Retinal pigment epithelial cell (primary cell): ENCODE data around the gene TRABD2A.

Source experiments
- DNase-seq: peaks from one replicate; pipeline ENCODE4 v3.0.0-alpha.2; 2010; ENCODE audit warnings: low read depth
- H3K4me3 ChIP-seq: 2 replicates; pipeline ENCODE4 v1.5.1; 2011; ENCODE audit warnings: mild to moderate bottlenecking, low read length, control low read depth, moderate library complexity
- TF ChIP-seq, protein P1 (sequence below): conservative IDR thresholded peaks from 2 replicates; pipeline ENCODE4 v1.5.1; 2011; ENCODE audit warnings: low read depth, low read length, control low read depth, inconsistent platforms

Gene TRABD2A

DNA sequence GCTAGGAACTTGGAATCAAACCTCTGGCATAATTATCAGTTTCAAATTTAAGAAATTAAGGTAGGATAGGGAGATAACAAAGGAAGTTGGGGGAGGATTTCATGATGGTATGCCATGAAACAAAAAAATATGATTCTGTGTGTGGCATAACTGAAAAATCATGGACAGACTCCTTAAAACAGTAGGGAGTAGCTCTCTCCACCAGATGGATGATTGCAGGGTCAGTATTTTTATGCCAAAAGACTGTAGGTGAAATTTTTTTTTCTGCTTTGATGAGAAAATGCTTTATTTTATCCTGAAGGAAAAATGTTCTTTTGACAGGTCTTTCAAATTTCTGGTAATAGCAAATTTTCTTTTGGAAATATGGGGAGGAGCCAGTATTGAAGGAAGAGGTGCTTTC is 94.3 kb downstream of the TRABD2A start:
- no peak for DNase-seq
- H3K4me3 ChIP-seq = no peak overlapping the region
- TF ChIP-seq, protein P1, sequence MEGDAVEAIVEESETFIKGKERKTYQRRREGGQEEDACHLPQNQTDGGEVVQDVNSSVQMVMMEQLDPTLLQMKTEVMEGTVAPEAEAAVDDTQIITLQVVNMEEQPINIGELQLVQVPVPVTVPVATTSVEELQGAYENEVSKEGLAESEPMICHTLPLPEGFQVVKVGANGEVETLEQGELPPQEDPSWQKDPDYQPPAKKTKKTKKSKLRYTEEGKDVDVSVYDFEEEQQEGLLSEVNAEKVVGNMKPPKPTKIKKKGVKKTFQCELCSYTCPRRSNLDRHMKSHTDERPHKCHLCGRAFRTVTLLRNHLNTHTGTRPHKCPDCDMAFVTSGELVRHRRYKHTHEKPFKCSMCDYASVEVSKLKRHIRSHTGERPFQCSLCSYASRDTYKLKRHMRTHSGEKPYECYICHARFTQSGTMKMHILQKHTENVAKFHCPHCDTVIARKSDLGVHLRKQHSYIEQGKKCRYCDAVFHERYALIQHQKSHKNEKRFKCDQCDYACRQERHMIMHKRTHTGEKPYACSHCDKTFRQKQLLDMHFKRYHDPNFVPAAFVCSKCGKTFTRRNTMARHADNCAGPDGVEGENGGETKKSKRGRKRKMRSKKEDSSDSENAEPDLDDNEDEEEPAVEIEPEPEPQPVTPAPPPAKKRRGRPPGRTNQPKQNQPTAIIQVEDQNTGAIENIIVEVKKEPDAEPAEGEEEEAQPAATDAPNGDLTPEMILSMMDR = no peak

DNA sequence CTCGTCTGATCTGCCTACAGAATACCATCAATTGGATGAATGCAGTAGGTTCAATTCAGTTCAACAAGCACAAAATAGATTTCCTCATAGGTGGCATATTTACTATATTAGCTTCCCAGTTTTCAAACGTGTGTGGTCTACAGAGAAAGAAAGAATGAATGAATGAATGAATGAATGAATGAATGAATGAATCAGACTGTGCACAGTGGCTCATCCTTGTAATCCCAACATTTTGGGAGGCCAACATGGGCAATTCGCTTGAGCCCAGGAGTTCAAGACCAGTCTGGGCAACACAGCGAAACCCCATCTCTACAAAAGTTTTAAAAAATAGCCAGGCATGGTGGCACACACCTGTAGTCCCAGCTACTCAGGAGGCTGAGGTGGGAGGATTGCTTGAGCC is 94.9 kb downstream of the TRABD2A start:
- DNase-seq = no peak
- no peak overlapping the region for H3K4me3 ChIP-seq
- TF ChIP-seq, protein P1 = no peak

DNA sequence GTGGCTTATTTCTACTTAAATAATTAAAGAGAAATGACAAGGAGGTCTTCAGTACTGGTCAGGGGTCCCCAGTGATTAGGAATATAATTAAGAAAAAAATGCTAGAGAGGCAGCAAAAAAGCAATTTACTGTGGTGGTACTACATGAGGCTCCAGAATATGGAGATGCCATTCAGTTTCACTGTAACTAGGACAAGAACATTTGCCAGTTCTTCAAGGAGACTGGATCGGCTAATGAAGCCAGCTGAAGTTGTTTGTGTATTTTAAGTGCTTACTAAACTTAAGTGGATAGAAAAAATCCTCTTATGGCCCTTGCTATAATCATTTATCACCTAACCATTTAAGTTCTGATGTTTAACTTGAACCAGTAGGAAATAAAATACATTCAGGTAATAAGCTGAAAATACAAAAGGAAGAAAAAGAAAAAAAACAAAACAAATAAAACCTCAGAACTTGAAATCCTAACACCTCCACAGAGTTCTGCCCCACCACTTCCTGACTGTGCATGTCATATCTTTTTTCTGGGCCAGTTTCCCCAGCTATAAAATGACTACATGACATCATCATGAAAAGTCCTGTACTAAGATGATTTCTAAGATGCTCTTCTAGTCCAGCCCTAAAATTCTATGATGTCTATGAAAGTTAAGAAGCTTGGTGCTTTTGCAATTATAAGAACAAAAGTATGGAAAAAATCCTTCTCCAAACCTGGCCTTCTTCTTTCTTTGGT is 98.0 kb downstream of the TRABD2A start:
- DNase-seq = no peak
- H3K4me3 ChIP-seq = no peak overlapping the region
- TF ChIP-seq, protein P1 = no peak

DNA sequence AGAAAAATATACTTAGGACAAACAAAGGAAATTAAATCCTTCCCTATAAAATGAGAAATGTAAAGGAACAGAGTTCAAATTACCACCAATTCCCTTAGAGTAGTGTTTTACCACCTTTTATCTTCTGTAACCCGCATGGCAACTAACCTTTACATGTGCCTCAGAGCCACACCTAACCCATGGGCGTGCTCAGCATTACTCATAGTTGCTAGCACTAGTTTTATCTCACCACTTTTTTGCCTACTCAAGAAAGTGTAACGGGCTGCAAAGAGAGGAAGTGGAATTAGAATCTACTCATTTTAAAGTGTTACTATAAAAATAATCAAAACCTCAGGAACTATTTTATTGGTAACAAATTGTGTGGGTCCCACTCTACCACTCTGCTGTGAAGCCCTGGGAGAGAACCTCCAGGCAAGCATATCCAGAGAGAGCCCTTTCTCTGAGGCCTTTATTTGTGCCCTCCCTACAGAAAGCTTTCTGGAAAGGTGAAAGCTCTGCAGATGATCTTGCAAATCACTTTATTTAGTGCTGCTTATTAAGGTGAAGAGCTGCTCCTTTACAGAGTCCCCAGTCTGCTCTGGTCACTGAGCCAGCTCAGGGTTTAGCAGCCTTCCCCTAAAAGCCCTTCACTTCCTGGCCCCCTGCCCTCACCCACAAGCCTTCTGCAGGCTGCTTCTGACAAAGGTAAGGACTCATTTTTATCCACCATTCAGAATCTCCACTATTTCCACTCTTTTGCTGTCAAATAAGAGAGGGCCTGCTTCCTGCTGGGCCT is 98.8 kb downstream of the TRABD2A start:
- no peak for DNase-seq
- TF ChIP-seq, protein P1 = no peak
- H3K4me3 ChIP-seq = no peak overlapping the region

DNA sequence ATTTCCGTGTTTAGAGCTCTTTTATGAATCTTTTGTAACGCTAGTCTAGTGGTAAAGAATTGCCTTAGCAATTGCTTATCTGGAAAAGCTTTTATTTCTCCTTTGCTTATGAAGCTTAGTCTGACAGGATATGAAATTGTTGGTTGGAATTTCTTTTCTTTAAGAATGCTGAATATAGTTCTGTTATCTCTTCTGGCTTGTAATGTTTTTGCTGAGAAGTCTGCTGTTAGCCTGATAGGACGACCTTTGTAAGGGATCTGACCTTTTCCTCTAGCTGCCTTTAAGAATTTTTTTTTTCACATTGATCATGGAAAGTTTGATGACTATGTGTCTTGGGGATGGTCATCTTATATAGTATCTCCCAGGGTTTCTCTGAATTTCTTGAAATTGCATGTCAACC is 101.1 kb downstream of the TRABD2A start:
- H3K4me3 ChIP-seq = no peak overlapping the region
- DNase-seq = no peak
- TF ChIP-seq, protein P1 = no peak

DNA sequence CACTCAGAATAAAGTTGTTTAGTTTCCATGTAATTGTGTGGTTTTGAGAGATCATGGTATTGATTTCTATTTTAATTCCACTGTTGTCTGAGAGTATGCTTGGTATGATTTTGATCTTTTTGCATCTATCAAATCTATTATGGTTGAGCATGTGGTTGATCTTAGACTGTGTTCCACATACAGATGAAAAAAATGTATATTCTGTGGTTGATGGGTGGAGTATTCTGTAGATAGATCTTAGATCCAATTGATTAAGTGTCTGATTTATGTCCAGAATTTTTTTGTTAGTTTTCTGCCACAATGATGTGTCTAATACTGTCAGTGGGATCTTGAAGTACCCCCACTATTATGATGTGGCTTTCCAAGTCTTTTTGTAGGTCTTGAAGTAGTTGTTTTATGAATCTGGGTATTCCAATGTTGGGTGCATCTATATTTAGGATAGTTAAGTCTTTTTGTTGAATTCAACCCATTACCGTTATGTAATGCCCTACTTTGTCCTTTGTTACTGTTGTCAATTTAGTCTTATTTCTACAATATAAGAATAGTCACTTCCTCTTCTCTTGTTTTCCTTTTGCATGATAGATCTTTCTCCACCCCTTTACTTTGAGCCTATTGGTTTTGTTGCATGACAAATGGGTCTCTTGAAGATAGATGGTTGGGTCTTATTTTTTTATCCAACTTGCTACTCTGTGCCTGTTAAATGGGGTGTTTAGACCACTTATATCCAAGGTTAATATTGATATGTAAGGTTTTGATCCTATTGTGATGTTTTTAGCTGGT is 101.8 kb downstream of the TRABD2A start:
- TF ChIP-seq, protein P1 = no peak

More for the DNA sequence above, 101.8 kb downstream of the TRABD2A start:
- no peak overlapping the region for H3K4me3 ChIP-seq
- DNase-seq = no peak
